KMS-11 (cell line): Measurements from ENCODE around the gene CYP2B6.
"Not testable (repeated sequence)": the region's sequence is repeated elsewhere in the genome, so short reads cannot be mapped to it uniquely, and the experiment has no call there.

Source experiments
- H2AFZ ChIP-seq: fragments of 200-600 bp; sonication (generic); 2 replicates; pipeline ENCODE4 v1.6.1; 2016; ENCODE audit warnings: antibody characterized with exemption, mixed run types, low read depth
- H3K27ac ChIP-seq: fragments of 200-600 bp; sonication (generic); 2 replicates; pipeline ENCODE4 v1.6.1; 2016; ENCODE audit warnings: mild to moderate bottlenecking, mixed run types
- H3K27me3 ChIP-seq: fragments of 200-600 bp; sonication (generic); 2 replicates; pipeline ENCODE4 v1.6.1; 2017; ENCODE audit warnings: mild to moderate bottlenecking, low read depth, mixed run types, moderate library complexity; ENCODE audit not compliant: insufficient read depth
- H3K36me3 ChIP-seq: fragments of 200-600 bp; sonication (generic); 2 replicates; pipeline ENCODE4 v1.6.1; 2017; ENCODE audit warnings: mild to moderate bottlenecking, mixed run types; ENCODE audit not compliant: insufficient read depth
- H3K4me1 ChIP-seq: fragments of 200-600 bp; sonication (generic); 2 replicates; pipeline ENCODE4 v1.6.1; 2016; ENCODE audit warnings: mild to moderate bottlenecking, low read depth, mixed run types; ENCODE audit not compliant: poor library complexity, severe bottlenecking
- H3K4me2 ChIP-seq: fragments of 200-600 bp; sonication (generic); 2 replicates; pipeline ENCODE4 v1.7.0; 2016; ENCODE audit warnings: mild to moderate bottlenecking, mixed run types
- H3K4me3 ChIP-seq: fragments of 200-600 bp; sonication (generic); IDR thresholded peaks from 2 replicates; pipeline ENCODE4 v1.6.1; 2017; ENCODE audit warnings: low read depth, low read length, mixed read lengths; ENCODE audit not compliant: insufficient read depth
- H3K79me2 ChIP-seq: fragments of 200-600 bp; sonication (generic); 2 replicates; pipeline ENCODE4 v1.6.1; 2016; ENCODE audit warnings: low read depth, mixed run types; ENCODE audit not compliant: insufficient read depth
- H3K9ac ChIP-seq: fragments of 200-600 bp; sonication (generic); 2 replicates; pipeline ENCODE4 v1.6.1; 2016; ENCODE audit warnings: mild to moderate bottlenecking, mixed run types
- H4K20me1 ChIP-seq: fragments of 200-600 bp; sonication (generic); 2 replicates; pipeline ENCODE4 v1.6.1; 2016; ENCODE audit warnings: mild to moderate bottlenecking, mixed run types; ENCODE audit not compliant: insufficient read depth
- CTCF ChIP-seq: fragments of 200-600 bp; sonication (generic); conservative IDR thresholded peaks from 2 replicates; pipeline ENCODE4 v1.6.1; 2017; ENCODE audit warnings: low read depth, mild to moderate bottlenecking, antibody characterized with exemption, low read length, moderate library complexity, mixed read lengths

CYP2B6 gene

GRCh38 chr19:41029524-41030432 is 38.7 kb downstream of the CYP2B6 start:
- Histone ChIP-seq H4K20me1 (no peaks in the 10 kb centered on the region), H3K4me1 (no peaks in the 10 kb centered on the region), H3K36me3 (no peaks in the 10 kb centered on the region), H3K9ac (no peak overlapping the region), H3K27me3 (no peaks in the 10 kb centered on the region), H2AFZ (no peak overlapping the region), H3K4me3 (no peak overlapping the region), H3K79me2 (no peaks in the 10 kb centered on the region), H3K4me2 (no peak overlapping the region), H3K27ac (no peak overlapping the region)
- no peak for TF ChIP-seq CTCF

- no peak for TF ChIP-seq CTCF
Observed at GRCh38 chr19:41030651-41031050, 39.6 kb downstream of the CYP2B6 start.

GRCh38 chr19:41031916-41032315 is 40.8 kb downstream of the CYP2B6 start:
- Histone ChIP-seq H3K27ac (no peak overlapping the region), H3K79me2 (no peaks in the 10 kb centered on the region), H3K9ac (no peak overlapping the region), H3K36me3 (no peaks in the 10 kb centered on the region), H3K27me3 (no peaks in the 10 kb centered on the region), H3K4me2 (no peak overlapping the region), H3K4me1 (no peaks in the 10 kb centered on the region), H3K4me3 (no peak overlapping the region), H2AFZ (no peak overlapping the region), H4K20me1 (no peaks in the 10 kb centered on the region)
- no peak for TF ChIP-seq CTCF

More at GRCh38 chr19:41030651-41031050, 39.6 kb downstream of the CYP2B6 start:
- H3K36me3 ChIP-seq: no peaks in the 10 kb centered on the region
- no peaks in the 10 kb centered on the region for H3K27me3 ChIP-seq
- no peak overlapping the region for H2AFZ ChIP-seq
- H3K79me2 ChIP-seq: no peaks in the 10 kb centered on the region
- no peak overlapping the region for H3K9ac ChIP-seq
- no peaks in the 10 kb centered on the region for H4K20me1 ChIP-seq
- no peak overlapping the region for H3K4me2 ChIP-seq
- H3K27ac ChIP-seq: no peak overlapping the region
- H3K4me3 ChIP-seq: no peak overlapping the region
- no peaks in the 10 kb centered on the region for H3K4me1 ChIP-seq

- not testable (repeated sequence) for H3K4me2 ChIP-seq, H3K4me3 ChIP-seq, H3K79me2 ChIP-seq, H4K20me1 ChIP-seq, H3K36me3 ChIP-seq, H3K9ac ChIP-seq, H2AFZ ChIP-seq, H3K4me1 ChIP-seq, H3K27ac ChIP-seq, H3K27me3 ChIP-seq
Observed at GRCh38 chr19:41033324-41033723, 42.2 kb downstream of the CYP2B6 start.

- H3K27me3 ChIP-seq: no peaks in the 10 kb centered on the region
- no peaks in the 10 kb centered on the region for H3K36me3 ChIP-seq
- H2AFZ ChIP-seq: no peak overlapping the region
- H3K27ac ChIP-seq: no peak overlapping the region
- H4K20me1 ChIP-seq: no peaks in the 10 kb centered on the region
- H3K79me2 ChIP-seq: no peaks in the 10 kb centered on the region
- H3K4me3 ChIP-seq: no peak overlapping the region
- TF ChIP-seq CTCF: no peak
- H3K9ac ChIP-seq: no peak overlapping the region
- no peak overlapping the region for H3K4me2 ChIP-seq
- no peaks in the 10 kb centered on the region for H3K4me1 ChIP-seq
Observed at GRCh38 chr19:41039806-41040205, 48.7 kb downstream of the CYP2B6 start.

GRCh38 chr19:41045095-41045494 is 54.0 kb downstream of the CYP2B6 start:
- not testable (repeated sequence) for H3K4me3 ChIP-seq, H3K79me2 ChIP-seq, H3K9ac ChIP-seq, H2AFZ ChIP-seq, H3K4me2 ChIP-seq, H3K4me1 ChIP-seq, H3K36me3 ChIP-seq, H3K27me3 ChIP-seq, H4K20me1 ChIP-seq, H3K27ac ChIP-seq
